Activated CD8-positive, alpha-beta memory T cell treated with anti-CD3 and anti-CD28 coated beads, Interleukin-2, amount 50 U/mL, for 24 hours (primary cell): ENCODE results near the gene C1D.

Experiments used
- DNase-seq: peaks from one replicate; pipeline ENCODE4 v3.0.0-alpha.2; 2020; ENCODE audit errors: extremely low read depth

C1D gene

DNA sequence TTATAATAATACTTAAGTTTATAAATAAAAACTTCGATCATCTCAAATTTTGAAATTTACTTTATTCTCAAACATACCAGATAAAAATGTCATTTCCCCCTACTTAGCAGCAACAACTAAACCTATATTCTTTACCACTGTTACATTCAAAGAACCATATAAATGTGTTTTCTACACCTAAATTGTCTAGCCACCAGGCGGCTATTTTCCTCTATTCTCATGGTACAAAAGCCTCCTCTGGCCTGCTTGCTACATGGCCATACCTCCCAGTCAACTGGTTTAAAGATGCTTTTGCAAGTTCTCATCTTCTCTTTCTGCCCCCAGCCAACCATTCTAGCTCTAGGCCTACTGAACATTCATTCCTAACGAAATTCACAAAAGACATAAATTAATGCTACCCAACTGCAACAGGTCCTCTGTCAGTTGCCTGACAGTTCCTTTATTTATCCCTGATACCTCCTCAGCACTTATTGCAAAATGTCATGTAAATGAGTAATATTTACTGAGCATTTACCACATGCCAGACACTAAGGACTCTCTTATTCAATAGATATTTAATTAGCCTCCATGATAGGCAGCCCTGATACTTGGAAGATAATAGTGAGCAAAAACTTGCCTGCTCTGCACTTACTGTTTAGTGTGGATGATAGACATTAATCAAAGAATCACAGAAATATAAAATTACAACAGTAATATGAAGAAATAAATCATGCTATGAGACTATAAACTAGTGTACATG is 5.0 kb downstream of the C1D start:
- no peak for DNase-seq

DNA sequence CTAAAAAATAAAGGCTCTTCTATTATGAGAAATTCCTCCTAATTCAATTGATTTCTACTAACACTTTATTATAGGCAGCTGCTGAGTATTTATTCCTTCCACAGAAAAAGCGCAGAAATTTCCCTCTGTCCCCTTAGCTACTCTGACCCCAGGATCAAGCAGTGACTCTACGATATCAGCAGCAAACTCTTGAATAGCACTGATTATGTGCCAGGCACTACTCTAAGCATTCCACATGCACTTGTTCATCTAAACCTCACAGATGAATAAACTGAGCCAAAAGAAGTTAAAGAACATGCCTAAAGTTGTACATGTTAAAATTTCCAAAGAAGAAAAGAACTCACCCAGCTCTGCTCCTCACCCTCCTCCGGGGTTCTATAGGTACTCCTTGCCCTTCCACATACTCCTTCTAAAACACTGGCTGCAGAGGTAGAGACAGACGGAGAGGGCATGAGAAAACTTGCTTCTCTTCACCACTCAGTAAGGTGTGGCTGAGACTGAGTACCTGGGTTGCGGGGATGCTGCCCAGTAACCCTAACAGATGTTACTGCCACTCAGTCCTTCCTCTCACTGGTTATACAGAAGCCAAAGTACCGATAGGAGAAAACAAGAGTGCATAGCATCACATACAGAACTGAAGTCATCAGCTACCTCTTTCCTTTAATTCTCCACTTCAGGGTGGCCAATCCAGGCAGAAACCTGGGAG is 9.9 kb downstream of the C1D start:
- no peak for DNase-seq

DNA sequence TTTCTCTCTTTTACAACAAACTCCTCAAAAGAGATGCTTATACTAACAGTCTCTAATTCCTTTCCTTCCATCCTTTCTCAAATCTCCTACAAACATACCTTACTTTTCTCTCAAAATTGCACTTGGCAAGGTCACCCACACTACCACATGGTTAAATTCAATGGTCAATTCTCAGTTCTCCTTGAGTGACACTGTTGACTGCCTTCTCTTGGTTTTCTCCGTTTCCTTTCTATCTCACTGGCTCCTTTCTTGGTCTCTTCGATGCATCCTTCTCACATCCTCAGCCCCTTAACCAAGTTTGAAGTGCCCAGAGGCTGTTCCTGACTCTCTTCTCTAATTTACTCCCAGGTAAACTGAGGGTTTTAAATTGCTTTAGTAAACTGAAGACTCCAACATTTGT is 12.5 kb downstream of the C1D start:
- no peak for DNase-seq

DNA sequence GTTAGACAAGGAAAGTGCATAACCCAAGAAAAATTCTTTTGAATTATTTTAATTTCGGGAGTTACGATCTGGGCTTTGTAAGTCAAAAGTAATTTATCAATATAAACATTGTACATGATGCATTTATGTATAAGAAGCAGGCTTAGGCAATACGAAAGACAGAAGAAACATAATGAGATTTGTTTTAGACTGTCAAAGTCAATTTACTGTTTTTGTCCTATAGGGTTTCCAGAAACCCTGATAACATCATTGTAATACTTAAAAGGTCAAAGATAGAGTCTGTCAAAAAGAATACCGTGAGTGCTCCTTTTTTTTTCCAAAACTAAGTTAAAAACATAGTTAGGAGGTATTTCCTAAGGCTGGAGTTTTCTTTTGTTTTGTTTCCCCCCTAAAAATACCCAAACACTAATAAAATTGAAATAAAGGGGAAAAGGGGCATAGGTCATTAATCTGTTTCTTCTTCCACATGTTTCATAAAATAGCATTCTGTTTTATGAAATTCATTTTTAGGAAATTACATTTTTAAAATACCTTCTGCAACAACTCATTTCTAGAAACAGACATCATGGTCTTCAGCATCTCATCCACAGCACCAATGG is 16.1 kb downstream of the C1D start:
- no peak for DNase-seq

DNA sequence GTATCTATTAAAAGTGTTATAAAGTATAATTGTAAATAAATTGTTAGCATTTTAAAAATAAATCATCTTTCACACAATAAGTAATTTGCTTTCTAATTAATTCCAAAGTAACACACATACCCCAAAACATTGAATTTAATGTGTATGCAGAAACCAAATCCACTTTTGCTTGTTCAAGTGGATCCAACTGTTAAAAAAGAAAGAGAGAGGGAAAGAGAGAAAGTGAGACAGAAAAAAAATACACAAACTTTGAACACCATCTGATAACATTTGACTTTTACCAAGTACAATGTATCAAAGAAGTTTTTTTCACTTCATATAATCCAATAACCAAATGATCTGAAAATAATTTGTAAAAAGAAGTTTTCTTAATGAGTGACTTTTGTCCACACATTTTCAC is 16.6 kb downstream of the C1D start:
- DNase-seq = no peak

DNA sequence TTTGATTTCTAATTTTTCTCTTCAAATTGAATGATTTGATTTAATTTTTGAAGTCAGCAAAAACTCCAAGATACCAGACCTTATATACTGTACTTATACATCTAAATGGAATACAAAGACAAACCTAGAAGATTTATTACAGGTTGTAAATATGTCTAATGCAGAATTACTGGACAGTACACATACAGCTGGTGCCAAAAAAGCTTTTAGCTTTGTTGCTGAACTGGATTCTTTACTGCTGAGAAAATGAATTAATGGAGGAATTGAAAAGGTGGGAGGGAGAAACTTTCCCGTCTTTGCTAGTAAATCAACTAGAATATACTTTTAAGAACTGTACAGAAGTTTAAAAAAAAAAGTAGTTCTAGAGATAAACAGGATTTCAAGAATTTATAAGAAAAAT is 17.5 kb downstream of the C1D start:
- no peak for DNase-seq

DNA sequence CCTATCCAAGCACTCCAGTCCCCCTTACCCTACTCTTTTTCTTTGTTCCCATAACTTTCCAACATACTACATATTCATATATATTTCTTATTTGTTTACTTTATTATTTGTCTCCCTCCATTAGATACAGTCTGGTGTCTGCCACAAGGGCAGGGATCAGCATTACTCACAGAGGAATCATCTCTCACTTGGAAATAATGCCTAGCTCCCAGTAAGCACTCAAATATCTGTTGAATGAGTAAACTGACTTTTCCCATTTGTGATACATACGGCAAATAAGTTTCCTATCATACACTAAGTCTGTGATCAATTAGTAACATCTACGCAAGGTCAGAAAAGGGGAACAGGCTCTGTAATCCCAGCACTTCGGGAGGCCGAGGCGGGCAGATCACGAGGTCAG is 18.7 kb downstream of the C1D start:
- no peak for DNase-seq

DNA sequence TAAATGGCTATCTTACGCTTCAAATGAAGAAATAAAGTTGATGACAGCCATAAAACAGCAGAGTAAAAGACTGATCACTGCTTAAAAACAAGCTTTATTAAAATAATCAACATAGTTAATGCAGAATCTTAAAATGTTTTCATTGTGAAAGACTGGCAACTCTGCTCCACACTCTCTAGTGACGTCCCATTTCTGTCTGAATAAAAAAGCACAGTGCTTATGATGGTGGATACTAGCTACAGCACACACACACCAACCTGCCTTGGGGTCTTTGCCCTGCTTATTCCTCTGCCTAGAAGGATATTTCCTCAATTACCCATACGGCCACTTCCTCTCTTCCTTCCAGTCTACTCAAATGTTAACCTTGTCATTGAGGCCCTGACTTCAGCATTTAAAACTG is 19.1 kb downstream of the C1D start:
- no peak for DNase-seq

DNA sequence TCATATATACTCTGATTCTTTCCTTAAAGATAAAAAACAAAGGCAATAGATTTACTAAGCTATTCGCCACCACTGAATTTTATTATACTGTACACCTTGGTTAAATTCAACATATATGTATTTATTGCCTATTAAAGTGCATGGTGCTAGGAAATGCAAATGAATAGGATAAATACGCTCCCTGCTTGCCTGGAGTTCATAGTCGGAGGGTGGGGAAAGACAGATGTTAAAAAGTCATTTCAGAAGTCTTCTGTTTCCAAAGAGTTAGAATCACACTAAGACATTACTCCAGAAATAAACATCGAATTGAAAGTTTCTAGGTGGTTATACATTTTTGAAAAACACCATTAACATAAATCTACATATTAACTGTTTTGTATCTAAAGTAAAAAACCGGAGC is 19.8 kb downstream of the C1D start:
- DNase-seq = no peak

DNA sequence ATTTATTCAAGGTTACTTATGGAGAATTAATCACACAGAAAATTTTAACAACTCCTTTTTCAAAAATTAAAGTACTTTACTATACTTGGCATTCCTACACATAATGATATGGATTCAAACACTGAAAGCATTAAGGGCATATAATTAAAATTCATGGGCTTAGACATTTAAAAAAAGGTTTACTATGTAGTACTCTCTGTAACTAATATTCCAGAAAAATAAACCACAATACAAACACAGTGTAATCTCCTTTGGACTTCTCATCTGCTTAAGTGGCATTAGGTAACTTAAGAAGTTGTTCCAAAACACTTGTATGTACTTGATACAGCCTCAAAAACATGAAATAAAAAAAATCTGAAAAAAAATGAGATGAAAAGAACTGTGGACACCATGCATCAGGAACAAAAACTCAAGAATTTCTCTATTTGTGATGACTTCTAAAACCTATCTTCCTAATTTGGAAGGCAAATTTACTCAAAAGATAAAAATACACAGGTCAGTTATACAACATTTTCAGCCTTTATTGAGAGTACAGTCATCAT is 21.0 kb downstream of the C1D start:
- no peak for DNase-seq

DNA sequence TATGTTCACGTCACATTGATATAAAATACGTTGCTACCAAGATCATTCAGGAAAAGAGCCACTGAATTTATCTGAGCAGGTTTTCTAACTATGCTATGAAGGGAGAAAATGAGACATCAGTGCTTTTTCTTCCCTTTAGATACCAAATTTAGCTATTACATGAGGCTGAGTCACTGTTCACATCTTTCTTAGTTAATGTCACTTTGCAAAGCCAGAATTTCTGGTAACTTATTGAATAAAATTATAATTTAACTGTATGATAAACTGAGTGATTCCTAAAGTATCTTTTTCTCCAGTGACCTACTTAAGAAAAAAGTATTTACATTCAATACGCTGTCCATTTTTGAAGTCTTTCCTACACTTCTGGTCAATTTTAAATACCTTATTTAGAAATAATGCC is 22.7 kb downstream of the C1D start:
- DNase-seq = no peak

DNA sequence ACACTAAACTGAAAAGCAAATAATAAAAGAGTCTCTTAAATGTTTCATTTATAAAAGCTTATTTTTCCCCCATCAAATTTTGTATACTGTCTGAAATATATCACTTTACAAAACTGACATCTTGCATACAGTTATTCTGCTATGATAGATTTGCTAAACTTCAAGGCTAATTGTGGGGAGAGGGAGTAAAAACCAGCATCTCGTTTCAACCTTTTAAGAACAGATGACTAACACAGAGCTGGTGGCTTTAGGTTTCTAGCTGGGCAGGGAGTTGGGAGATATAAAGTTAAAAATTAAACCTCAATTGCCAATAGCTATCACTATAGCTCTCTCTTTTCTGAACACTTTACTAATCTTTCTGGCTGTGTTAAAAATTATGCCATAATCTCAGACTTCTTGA is 23.5 kb downstream of the C1D start:
- no peak for DNase-seq

DNA sequence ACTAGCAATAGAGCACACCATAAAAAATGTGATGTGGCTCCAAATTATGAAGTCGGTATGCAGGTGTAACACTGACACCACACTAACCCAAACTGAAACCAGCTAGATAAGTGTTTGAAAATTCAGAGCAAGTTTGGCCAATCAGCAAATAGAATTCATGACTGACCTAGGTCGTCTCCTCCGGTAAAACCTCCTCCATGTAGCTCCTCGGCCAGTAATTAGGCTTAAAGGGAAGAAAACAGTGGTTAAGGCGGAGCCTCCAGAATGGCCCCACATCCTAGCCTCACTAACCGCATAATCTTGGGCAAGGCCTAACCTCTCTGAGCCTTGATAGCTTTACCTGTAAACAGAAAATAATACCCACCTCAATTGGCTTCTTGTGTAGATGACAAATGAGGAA is 30.1 kb downstream of the C1D start:
- DNase-seq = no peak

DNA sequence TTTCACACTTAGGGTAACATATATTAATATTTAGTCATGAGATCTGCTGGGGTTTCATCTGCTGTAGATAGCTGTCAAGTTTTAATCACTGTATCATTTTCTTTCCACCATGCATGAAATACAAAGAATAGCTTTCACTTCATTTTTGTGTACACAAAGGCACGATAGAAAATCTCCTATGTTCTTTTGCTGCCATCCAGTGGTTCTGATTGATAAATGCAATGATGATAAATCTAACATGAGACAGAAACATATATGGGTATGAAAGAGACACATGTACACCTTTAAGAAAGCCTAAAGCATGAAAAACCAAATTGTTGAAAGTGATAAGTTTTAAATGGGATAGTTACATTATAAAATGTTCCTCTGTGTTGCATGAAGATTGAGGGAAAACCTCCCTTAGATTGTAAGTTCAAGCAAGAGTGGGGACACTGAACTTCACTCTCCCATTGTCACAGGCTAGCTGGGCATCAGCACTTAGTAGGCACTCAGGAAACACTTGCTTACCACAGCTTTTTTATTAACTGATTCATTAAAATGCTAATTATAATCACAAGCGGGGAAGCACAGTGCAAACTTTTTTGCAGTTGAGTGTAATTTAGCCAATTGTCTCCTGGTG is 31.2 kb downstream of the C1D start:
- no peak for DNase-seq

DNA sequence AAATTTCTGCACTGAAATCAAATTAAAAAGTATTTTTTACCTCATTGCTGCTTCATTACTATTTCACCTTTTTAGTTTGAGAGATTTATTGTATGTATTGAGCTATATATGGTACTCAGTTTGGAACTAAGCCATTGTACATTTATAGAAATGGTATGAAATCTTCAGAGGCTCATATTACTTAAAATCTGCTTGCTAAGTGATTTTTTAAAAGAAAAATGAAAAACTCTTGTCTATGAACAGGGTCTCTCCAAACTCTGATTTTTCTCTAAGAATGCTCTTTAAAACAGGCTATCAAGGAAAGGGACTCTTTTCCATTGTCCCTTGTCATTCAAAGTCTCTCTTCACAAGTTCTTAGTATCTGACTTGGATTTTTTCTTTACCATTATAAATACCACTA is 31.8 kb downstream of the C1D start:
- no peak for DNase-seq

DNA sequence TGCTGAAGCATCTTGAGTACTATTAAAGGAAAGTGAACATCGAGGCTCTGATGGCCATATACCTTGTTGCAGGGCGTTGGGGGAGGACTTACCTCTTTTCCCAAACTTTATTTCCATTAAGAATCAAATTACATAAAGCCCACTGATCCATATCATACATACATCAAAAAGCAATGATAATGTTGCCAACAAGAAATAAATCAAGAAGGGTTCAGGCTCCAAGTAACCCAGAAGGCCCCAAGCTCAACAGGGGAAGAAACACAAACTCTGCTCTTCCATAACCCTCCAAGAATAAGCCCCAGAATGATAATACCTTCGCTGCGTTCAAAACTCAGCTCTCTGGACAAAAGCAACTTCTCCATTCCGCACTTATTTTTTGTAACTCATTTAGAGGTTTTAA is 32.3 kb downstream of the C1D start:
- no peak for DNase-seq

DNA sequence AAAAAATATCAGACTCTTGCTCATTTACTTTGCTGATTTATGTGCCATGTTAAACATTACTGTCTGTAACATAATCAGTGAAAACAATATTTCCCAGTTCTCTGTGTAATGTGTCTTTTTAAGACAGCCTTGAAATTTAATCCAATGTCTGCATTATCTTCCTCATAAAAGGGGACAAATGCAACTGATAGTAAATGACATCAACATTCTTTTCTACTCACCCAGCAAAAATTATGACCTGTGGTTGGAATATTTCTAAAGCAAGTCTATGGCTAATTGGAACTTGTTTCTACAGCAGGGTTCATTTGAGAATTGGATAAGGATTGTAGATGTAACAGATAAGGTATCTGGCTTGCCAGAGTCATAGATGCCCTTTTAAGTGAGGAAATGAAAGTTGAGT is 34.8 kb downstream of the C1D start:
- DNase-seq = no peak

DNA sequence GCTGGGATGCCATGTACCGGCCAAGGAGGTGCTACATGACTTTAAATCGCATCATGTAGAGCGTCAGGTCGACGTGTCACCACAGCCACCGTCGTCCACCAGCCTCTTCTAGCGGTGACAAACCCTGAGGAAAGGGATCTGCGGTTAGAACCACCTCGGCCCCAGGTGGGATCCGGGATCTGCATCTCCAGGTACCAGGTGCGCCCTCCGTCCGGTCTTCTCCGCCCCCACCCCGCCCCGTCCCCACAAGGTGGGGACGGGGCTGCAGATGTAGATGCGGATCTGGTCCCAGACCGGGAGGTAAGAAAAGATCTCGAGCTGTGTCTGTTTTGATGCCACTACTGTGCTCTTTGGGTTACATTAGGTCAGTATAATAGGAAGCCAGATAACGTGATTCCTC is 38.4 kb downstream of the C1D start:
- no peak for DNase-seq

DNA sequence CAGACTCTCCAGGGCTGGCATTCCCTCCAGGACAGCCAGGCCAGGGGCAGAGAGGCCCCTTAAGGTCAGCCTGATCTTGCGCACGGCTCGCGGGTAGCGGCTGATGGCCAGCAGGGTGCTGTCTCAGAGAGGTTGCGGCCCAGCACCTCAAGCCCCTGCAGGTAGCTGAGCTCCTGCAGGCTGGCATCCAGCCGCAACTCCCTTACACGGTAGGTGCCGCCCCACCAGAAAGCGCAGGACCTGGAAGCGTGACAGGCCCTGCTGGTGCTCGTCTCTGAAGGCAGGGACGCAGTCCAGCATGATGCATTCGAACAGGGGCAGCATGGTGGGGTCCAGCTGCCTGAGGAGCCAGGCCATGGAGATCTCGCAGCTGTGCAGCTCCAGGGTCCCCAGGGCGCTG is 38.9 kb downstream of the C1D start:
- DNase-seq = no peak

DNA sequence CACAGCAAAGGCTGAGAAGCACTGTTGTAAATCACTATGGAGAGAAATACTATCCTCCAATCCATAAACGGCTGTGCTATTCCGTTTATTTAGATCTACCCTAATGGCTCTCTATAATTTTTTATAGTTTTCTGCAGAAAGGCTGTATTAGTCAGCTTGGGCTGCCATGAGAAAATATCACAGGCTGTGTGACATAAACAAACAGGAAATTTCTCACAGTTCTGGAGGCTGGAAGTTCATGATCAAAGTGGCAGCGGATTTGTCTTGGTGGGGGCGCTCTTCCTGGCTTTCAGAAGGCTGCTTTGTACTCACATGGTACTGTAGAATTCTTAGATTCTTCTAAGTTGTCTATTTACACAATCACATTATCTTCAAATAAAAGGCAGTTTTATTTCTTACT is 44.1 kb downstream of the C1D start:
- no peak for DNase-seq

DNA sequence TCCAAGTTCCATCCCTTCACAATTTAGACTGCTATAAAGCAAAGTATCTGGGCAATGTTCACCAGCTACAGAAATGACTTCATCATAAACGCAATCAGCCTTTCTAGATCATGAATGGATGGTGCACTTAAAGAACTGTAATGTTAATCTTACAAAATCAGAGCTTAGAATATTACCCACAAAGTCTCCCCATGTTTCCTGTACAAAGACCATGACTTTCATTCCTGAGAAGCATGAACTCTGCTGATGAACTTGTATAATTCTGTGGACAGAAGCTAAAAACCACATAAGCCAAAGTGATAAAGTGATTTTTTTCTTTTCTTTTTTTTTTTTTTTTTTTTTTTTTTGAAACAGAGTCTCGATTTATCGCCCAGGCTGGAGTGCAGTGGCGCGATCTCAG is 53.3 kb downstream of the C1D start:
- DNase-seq = no peak

DNA sequence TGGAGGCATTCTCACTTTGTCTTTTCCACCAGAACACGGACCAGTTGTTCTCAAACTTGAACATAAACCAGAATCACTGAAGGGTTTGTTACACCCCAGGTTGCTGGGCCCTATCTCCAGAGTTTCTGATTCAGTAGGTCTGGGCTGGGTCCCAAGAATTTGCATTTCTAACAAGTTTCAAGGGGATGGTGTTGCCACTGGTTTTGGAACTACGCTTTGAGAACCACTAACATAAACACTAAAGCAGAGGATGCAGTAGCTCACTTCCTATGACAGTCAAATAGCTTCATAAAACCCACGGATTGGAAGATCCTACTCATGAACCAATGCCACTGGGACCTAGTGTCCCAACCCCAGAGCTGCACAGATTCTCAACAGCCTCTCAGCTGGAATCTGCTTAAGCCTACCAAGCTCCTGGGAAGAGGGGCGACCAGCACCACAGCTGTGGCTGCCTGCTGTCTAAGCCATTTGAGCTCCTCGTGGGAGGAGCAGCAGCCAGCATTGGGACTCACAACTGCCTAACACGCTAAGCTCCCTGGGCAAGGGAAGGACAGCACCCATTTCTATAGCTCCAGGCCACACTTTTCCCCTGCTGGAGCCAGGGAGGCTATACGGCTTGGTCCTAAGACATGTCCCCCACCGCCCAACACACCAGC is 62.5 kb downstream of the C1D start:
- no peak for DNase-seq
